Activated CD8-positive, alpha-beta memory T cell treated with anti-CD3 and anti-CD28 coated beads, Interleukin-2, amount 50 U/mL, for 48 hours (primary cell): ENCODE data around the gene FIBP.

ENCODE experiments used
- DNase-seq: peaks from one replicate; pipeline ENCODE4 v3.0.0-alpha.2; 2020

The FIBP gene

DNA sequence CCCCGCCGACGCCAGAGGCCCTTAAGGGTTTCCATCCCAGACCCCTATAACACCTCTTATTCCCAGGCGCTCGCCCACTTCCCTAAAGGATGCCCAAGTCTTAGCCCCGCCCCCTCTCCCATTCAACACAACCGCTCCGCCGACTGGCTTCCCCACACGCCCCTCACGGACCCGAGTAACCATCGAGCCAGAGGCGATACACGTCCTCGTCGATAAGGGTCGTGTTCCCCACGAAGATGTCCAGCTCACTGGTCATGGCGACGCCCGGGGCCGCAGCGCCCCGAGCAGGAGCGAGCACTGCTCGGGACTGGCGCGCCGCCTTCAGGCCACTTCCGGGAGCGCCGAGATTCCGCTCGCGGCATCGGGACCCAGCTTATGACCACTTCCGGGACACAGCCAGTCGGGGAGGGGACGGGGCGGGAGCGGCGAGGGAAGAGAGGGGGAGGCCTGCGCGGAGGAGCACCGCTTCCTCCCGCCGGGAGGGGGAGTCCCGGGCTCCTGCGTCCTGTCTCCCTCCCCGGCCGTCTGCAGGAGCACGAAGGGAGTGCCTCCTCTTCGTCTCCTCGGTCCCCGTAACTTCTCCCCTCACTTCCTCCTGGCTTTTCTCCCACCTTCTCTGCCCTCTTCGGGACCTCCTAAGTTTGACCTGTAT, at the start of gene FIBP:
FIBP (minus strand) TSS at position 309 of the 652 bp plus-strand sequence; CDS start at position 256, 53 bp downstream.
- peak; percentile 97 for DNase-seq

DNA sequence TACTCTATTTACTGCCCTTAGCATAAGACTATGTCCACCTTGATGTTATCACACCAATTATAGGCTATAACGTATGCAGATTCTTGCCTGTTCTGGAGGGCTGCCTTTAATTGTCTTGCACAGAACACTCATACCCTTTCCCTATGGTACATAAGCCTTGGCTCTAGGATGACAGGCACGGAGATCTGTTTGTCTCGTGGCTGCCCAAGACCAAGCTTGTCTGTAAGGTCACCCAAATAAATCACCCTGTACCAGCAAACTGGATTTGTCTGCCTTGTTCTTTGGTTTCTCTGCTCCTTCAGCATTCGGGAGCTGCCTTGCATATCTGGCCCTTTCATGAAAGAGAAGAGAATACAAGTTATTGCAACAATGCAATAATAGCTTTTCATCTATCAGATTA, 49.5 kb upstream of the FIBP start:
- DNase-seq, result no peak

DNA sequence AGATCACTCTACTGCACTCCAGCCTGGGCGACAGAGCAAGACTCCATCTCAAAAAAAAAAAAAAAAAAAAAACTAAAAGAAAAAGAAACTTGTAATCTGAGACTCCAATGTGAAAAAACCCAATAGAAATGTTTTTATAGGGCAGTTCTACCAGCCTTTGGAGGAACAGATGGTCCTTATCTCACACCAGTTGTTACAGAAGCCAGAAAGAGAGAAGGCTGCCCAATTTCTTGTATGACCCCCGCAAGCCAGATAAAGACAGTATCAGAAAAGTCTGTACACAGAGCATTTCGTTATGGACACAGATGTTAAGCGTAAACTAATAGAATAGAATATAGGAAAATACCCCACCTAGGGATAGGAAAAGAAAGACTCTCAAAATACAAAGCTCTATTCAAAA, 45.7 kb upstream of the FIBP start:
- DNase-seq, result no peak

DNA sequence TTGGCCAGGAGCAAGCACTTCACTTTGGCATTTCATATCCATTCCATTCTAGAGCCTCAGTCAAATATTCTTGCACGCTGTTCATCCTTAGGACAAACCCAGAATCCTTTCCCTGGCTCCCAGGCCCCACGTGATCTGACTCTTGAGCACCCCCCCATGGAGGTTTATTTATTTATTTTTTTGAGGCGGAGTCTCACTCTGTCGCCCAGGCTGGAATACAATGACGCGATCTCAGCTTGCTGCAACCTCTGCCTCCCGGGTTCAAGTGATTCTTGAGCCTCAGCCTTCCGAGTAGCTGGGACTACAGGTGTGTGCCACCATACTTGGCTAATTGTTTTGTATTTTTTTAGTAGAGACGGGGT, 44.3 kb upstream of the FIBP start:
- DNase-seq, result no peak

DNA sequence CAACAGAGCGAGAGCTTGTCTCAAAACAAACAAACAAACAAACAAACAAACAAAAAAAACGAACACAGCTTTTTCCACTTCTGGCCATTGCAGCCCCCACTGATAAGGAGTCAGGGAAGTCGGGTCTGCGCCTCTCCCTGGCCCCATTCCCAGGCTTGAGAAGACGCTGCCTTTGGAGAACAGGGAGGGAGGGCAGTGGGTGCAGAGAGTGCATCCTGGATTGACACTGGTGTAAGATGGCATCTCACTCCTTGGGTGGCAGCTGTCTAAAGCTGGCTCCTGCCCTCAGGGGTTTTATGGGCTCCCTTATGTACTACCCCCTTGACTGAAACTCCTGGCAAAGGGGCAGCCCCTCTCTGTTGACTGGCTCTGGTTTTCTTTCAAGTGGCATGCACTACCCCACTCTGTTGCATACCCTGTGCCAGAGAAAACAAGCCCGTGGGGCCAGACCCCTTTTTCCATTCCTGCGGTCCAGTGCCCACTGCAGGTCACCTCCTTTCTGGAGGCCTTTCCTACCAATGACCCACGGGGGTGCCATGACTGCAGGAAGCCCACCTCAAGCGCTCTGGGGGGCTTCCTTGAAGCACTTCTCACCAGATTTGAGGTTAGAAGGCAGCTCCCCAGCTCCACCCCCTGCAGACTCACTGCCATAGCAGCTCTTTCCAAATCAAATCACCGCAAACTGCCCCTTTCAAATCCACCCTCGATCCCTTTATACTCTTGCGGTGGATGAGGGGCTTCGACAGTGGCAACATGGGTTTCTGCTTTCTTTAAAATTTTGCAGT, 43.7 kb upstream of the FIBP start:
- DNase-seq, result no peak

DNA sequence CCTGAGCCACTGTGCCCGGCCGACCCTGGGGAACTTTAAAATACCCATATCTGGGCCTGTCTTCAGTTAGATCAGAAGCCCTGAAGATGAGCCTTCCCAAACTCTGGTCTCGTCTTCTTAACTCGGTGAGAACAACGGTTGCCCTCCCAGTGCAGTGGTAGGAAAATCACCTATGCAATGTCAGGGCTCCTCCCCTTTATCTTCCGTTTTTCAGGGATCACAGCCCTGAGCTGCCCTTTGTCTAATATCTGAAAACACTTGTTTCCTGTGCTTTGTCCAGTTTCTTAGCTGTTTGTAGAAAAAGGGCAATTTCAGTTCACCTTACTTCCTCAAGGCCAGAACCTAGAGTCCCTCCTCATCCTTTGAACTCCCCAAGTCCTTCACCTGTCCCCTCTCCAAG, 40.4 kb upstream of the FIBP start:
- no peak for DNase-seq

DNA sequence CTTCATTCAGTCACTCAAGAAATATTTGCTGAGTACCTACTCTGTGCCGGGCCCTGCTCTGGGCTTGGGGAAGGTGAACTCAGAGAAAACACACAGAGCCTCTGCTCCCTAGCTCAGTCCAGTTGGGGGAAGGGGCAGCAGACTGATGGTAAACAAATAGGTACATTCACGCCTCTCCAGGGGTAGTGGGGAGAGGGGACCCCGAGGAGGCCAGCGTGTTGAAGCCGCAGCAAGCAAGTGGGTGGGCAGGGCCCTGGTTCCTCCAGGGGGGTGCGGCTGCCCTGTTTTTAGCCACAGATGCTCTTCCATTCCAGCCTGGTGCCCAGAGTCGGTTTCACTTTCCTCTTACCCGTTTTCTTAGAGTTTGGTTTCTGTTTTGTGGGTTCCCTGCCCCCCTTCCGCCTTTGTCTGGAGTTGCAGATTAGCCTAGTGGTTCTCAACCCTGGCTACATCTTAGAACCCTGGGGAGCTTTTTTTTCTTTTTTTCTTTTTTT, 39.7 kb upstream of the FIBP start:
- DNase-seq, result peak; percentile 77

DNA sequence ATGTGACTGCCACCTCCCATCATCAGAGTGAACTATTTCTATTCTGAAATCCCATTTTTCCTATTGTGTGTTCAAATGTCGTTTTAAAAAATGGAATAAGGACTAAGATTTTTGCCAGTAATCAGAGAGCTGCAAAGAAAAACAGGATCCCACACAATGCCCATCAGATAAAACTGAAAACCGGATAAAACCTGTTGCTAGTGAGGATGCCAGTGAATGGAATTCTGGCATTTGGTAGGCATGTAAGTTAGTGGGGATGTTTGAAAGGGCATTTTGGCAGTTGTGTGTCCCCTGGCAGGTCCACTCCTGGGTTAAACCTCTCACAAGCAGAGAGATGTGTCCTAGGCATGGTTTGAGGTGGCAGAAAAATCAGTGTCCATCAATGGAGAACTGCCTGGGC, 37.1 kb upstream of the FIBP start:
- no peak for DNase-seq

DNA sequence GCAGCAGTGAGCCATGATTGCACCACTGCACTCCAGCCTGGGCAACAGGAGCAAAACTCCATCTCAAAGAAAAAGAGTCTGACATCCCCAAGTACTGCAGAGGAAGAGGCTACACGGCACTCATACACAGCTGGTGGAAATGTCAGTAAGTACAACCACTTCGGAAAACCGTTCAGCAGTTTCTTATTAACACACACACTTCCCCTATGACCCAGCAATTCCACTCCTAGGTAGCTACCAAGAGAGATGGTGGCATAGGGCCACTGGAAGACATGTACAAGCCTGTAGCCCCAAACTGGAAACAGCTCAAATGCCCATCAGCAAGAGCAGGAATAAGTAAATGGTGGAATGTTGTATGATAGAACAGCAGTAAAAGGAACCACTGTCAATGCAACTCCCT, 34.3 kb upstream of the FIBP start:
- DNase-seq, result no peak

DNA sequence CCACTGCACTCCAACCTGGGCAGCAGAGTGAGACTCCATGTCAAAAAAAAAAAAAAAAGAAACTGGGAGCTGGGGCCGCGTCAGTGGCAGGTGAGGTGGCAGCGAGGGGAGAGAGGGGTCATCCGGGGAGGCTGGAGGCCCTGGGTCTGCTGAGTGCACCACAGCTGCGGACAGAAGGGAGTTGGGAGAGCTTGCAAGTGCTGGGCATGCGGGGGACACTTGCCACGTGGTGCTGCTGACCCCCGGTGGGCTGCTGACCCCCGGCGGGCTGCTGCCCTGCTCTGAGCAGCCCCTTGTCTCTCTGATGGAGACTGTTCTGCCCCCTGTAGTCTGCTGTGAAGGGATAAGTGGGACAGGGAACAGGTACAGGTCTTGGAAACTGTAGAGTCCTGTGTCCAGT, 33.6 kb upstream of the FIBP start:
- DNase-seq, result no peak

DNA sequence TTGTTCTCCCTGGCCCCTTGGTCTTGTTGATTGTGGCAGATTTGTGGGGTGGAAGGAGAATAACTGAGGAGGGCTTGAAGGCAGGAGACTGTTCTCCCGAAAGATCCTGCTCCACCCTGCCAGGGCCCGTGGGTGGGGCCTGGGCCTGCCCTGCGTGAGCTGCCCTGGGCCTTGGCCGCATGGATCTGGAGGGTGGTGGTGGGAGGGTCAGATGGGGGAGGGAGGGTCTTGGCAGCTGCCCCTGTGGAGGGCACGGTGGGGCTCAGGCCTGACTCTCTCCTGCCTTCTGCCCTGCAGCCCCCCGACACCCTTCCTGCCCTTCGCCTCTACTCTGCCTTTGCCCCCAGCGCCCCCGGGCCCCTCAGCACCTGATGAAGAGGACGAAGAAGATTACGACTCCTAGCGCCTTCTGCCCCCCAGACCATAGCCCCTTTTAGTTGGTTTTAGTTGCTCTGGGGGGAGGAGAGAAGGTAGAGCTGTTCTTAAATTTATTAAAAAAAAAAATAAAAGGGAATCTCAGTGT, 32.8 kb upstream of the FIBP start:
- no peak for DNase-seq

DNA sequence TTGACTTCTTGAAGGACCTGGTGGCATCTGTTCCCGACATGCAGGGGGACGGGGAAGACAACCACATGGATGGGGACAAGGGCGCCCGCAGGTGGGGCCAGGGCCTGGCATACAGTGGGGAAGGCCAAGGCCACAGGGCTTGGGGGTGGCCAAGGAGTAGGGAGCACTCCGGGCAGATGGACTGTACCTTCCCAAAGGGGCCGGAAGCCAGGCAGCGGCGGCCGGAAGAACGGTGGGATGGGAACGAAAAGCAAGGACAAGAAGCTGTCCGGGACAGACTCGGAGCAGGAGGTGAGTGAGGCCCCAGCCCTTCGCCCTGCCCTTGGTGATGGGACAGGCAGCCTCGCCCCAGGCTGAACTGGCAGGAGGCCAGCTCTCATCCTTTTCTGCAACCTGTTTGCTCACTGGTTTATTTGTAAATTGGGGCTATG, 32.1 kb upstream of the FIBP start:
- no peak for DNase-seq

DNA sequence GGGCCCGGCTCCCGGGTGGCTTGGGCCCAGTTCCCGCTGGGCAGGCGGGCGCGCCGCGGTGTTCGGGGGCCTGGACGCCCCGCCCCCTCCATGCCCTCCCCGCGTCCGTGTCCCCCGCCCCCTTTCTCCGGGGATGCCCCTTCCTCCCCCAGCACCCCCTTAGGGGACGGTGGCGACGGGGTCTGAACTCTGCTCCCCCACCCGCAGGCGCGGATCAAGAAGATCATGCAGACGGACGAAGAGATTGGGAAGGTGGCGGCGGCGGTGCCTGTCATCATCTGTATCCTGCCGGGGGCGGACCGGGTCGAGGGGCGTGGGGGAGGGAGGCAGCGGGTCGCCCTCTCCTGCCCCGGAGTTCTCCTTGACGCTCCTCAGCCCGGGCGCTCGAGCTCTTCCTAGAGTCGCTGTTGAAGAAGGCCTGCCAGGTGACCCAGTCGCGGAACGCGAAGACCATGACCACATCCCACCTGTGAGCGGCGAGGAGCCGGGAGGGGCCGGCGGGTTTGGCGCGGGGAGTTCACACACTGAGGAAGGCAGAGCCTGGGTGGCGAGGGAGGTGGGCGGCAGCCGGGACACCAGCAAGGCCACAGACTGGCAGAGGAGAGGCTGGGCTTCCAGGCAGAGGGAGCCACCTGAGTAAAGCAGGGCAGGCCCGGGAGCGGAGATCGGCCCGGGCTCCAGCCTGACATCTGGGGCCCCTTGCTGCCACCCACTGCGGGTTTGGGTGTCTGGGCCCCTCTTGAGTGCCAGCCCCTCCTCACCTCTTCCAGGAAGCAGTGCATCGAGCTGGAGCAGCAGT, 31.5 kb upstream of the FIBP start:
- DNase-seq, result peak; percentile 81

DNA sequence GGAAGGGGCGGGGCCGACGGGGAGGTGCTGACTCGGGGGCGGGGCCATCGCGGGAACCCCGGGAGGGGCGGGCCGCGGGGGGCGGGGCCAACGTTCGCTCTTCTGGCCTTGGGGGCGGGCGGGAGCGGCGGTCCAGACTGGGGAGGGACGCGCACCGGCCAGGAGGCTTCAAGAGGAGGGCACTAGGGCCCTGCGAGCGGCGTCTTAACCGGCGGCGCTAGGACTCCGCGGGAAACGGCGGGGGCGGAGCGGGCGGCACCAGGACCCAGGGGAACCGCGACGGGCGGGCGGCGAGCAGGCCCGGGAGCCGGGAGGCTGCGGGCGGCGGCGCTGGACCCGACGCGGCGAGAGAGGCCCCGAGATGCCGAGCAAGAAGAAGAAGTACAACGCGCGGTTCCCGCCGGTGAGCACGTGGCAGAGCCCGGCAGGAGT, 30.9 kb upstream of the FIBP start, which contains the start of gene DRAP1:
DRAP1 (plus strand) TSS at position 286 of the 432 bp plus-strand sequence; CDS start at position 362, 76 bp downstream.
- peak; percentile 99 for DNase-seq

DNA sequence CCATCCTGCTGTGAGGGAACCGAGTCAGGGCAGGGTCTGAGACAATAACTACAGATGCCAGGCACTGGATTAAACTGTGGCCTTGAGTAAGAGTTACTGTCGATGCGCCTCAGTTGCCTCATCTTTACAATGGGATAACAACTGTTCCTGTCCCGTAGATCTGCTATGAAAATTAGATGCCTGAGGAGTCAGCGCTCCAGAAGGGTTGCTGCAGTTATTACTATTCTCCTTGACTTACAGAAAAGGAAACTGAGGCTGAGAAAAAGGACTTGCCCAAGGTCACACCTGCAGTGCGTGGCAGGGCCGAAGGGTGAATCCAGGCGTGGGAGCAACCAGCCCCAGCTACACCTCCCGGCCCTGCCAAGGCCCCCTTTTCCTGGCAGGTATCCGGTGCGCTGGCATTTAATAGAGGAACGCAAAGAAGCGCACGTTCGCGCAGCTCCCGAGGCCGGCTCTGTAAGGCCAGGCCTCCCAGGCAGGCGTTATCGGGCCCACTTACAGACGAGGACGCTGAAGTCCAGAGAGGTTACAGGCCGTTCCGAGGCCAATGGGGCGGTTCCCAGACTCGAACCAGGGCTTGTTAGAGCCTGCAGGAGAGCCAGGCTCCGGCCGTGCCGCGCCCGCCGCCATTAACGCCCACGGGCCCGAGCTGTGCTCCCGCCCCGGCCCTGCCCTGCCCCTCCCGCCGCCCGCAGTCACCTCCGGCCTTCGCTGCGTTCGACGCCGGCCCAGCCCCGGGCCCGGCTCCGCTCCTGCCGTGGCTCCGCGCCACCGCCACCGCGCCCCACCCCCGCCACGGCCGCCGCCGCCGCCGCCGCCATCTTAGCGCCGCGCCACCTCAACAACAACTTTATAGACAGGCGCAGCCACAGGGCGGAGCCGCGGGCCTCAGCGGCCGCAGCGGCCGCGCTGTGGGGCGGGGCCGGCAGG, 30.2 kb upstream of the FIBP start, which contains the start of gene C11orf68:
C11orf68 (minus strand) TSS at position 852 of the 930 bp plus-strand sequence; CDS start at position 821, 31 bp downstream.
- DNase-seq, result no peak

DNA sequence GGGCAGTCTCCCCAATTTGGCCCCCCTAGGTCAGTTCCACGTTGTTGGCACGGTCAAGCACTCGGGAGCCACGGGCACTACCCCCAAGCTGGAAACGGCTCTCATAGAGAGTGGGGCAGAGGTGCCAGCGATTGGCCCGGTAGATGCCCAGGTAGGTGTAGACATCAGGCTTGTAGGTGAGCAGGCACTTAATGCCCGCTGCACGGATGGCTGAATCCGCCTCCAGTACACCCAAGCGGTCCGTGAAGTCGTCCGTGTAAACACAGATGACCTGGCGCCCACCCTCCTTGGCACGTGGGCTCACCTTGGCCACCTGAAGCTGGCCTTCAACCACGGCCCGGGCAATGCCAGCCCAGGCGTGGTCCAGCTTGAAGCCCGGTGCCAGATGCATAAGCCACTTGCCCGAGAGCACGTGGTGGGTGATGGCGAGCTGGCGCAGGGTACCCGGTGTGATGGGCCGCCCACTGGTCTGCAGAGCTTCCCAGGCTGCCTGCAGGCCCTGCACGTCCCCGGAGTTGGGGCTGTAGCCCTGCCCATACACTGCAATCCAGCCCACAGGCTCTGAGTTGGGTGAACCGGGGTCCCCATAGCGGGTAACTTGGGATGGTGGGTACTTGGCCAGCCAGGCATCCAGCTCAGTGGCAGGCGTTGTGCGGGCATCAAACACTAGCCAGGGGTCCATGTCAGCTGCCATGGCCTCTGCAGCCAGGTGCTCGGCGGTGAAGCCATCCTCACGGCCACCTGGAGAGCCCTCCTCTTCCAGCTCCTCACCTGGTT, 29.4 kb upstream of the FIBP start:
- no peak for DNase-seq

DNA sequence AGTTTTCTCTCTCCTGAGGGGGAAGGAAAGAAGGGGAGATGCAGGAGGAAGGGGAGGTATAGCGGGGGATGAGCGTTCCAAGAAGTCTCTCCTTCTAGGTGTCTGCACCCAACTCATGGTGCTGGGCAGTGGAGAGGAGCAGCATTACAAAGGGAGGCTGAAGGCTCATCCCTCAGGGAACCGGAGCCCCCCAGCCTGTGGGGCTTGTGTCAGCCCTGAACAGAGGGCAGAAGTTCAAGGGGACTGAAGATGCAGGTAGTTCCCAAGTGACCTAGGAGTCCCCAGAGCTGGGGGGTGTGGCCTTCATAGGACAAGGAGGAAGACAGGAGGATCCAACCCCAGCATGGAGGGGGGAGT, 28.8 kb upstream of the FIBP start:
- no peak for DNase-seq

DNA sequence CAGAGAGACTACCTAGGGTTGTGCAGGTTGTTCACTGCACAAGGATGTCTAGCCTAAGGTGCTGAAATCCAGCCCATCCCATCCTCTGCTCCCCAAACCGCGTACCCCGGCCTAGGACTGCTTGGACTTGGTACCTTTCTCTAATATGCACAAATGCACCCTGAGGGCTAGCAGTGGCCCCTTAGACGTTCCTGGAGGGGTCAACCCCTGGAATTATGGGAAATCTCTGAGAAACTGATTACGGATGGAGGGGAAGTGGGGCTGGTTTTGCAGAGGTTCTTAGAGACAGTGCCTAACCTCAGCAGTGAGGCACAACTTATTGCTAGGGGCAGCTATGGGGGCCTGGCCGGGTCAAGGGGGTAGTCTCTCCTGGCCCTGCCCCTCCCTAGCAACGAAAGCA, 28.1 kb upstream of the FIBP start:
- no peak for DNase-seq

DNA sequence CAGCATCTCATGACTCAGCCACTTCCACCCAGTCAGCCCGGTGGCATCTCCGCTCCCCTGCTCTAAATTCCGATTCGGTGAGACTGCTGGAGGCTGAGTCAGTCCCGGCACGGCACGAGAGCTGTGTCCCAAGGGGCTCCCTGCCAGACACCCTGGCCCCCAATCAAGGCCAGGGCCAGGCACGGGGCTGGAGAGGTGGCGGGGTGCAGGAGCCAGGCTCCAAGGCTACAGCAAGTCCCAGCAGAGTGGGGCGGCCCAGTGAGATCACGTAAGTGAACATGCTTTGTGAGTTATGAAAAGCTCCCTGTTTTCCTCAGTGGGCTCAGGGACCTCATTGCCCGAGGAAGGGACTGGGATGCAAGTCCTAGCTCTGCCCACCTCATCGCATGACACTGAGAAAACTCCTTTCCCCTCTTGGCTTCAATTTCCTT, 27.6 kb upstream of the FIBP start:
- DNase-seq, result no peak

DNA sequence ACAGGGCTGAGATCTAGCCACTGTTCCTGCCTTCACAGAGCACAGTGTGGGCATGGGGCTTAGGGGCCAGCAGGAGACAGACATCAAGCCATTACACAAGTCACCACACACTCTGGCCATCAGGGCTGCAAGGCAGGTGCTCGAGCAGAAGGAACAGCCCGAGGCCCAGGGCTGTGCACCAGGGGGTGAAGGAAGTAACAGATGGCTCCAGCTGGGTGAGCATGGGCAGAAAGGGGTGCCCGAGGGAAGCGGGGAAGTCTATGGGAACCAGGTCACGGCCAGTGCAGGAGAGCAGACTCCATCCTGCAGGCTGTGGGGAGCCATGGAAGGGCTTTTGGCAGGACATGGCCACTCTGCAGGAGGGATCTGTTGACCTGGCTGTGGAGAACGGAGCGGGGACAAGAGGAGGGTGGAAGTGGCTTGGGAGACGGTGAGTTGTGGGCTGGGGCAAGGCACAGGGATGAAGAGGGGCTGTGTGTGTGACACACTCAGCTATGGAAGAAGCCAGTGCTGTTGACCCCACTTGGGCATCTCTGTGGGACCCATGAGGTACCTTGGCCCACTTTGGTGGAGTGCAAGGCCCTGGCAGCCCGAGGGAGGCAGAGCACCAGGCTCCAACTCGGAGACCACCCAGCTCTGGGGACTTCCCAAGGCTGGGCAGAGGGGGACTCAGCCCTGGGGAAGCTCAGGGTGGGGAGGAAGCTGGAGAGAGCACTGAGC, 27.0 kb upstream of the FIBP start:
- no peak for DNase-seq
